Suppressor macrophage treated with lipopolysaccharide for 4 hours (primary cell): ENCODE results near the gene FGF14.
"Not testable (repeated sequence)": the region's sequence is repeated elsewhere in the genome, so short reads cannot be mapped to it uniquely, and the experiment has no call there.

ENCODE experiments used
- DNase-seq: peaks from one replicate; pipeline ENCODE4 v3.0.0-alpha.2; 2020

The FGF14 gene

DNA sequence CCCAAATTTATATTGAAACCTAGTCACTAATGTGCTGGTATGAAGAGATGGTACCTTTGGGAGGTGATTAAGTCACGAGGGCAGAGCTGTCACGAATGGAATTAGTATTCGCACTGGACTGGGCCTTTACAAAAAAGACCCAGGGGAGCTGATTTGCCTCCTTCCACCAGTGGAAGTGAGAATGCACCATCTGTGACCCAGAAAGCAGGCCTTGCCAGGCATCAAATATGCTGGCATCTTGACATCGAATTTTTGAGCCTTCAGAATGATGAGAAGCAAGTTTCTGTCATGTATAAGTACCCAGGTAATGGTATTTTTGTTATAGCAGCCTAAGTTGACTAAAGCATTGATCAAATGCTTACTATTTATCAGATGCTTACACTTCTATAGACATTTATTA is 373.6 kb downstream of the FGF14 start:
- no peak for DNase-seq

DNA sequence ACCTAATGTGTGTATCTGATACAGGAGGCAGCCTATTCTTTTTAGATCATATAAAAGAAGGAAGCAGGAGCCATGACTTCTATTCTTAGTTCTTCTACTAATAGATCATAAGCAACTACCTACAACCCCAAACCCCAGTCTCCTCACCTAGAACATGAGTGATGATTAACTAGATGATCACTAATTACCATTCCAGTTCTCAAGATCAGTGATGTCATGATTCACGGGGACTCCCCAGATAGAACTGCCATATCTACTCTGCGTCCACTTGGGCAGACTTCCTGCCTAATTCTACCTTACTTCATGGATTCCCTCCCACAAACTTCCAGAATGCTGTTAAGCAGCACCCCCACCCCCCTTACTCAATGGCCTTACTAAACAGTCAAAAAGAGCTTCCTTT is 380.1 kb downstream of the FGF14 start:
- no peak for DNase-seq

DNA sequence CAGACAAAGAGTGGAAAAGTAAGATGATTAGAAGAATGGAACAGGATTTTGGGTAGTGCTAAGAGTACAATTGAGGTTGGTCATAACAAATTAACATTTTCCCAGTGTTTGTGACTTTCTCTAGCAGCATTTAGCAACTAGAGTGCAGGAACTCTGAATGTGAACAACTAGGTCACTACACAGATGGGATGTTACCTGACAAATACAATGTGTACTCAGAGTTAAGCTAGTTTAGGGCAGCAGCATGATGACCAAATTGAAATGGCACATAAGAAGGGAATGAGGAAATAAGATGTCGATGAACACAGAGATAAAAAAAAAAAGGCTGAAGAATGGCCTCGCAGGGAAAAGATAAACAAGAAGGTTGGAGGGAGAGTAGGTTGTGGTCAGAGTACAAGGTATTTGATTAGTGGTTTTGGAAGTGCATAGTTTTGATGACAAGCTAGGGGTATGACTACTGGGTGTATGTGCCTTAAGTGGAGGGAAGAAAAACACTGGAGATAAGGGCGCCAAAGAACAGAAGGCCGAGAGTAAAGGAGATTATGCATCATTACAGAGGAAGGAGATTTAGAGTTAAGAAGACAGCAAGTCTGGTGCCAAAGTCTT is 381.1 kb downstream of the FGF14 start:
- DNase-seq: no peak

DNA sequence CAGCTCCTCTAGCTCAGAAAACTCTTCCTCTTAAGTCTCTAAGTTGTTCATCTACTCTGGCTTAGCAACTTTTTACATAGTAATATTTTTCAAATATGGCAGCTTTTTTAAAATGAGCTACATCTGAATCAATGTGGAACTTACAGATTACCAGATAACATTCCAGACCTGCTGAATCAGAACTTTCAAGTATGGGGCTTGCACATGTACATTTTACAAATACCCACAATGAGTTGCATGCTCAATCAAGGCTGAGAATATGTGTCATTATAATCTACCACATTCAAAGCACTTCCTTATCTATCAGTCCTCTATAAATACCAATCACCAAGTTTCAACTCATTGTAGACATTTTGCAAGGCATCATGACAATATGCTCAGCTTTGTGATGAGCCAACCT is 383.1 kb downstream of the FGF14 start:
- DNase-seq: no peak

DNA sequence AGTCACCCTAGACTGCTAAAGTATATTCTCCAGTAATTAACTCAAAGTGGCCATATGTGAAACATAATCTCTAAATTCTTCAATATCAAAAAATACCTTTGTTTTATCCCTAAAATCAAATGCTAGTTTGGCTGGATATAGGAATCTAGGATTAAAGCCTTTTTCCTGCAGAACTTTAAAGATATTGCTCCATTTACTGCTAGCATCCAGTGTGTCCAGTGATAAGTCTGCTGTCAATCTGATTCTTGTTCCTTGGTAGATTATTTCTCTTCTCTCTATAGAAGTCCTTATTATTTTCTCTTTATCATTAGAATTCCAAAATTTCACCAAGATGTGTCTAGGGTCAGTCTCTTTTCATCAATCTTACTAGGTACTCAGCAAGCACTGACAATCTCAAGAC is 384.6 kb downstream of the FGF14 start:
- no peak for DNase-seq

DNA sequence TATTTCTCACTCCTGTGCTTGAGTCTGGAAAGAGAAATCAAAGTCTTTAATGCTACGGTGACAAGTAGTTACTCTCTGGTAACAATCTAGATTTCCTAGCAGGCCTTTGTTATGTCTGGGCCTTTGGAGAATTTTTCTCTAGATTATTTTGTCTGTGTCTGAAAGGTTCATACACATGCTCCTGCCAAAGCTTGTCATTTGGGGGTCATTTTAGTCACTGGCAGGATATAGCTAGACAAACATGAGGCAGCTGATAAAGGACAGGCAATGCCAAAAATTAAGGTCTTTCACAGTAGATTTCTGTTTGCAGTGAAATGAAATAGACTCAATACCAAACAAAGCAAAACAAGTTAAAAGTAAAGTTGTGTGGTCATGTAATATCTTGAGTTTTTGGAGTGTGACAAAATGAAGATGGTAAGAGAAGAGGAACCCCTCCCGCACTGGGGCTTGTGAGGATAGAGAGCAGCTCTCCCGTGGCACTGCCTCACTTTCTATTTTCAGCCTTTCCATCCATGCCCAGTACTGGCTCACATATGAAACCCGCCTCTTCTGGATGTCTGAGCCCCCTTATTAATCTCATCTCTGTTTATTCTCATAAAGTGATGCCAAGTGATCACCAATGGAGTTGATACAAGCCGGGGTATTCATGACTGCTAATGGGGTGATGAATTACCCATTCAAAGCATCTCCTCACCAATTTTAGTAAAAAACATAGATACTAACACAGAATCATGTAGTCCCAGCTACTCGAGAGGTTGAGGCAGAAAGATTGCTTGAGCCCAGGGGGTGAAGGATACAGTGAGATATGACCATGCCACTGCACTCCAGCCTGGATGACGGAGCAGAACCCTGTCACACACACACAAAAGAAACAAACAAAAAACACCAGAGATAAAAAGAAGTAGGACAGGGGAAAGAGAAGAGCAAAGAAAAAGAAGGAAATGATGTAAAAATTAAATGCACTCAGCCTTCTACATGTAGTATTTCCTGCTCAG is 389.3 kb downstream of the FGF14 start:
- DNase-seq: no peak

DNA sequence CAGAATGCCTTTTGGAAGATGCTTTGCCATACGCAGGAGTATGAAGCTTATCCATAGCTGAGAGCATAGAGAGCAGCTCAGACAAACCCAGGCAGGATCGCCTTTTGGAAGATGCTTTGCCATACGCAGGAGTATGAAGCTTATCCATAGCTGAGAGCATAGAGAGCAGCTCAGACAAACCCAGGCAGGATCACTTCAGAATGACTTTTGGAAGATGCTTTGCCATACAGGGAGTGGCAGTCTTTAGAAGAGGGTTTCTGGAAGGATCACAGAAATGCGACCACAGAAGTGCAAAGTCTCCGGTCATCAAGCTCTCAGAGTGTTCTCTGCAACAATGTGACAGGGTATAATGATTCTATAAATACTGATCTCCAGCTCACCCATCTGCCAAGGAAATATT is 390.4 kb downstream of the FGF14 start:
- DNase-seq: not testable (repeated sequence)

DNA sequence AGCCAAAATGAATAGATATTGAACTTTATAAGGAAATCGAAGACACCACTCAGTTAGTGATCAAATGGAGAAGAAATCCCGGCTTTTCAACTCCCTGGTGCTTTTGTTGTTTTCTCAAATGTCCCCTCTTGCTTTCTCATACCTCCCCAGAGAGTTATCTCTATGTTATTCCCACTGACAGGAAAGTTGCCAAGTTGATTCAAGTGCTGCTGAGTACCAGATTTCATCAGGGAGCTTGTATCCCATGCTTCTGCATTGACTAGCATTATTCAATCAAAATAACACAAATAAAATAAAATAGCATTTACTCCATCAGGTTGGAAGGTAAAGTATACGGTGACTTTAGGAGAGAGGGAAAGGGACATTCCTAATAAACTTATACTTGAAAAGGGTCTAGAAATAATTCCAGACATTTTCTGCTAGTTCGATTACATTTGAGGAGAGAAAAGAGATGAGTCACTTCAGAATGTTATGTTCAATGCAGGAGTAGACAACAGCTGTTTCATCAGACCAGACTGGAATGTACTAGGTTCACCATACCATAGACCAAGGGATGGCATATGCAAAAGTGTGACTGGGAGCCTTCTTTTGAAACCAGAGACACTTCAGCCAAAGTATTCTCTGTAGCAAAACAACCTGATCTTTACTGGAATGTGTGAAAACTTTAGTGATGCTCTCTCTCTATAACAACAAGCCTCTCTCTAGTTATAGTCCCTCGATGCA is 397.8 kb downstream of the FGF14 start:
- DNase-seq: no peak

DNA sequence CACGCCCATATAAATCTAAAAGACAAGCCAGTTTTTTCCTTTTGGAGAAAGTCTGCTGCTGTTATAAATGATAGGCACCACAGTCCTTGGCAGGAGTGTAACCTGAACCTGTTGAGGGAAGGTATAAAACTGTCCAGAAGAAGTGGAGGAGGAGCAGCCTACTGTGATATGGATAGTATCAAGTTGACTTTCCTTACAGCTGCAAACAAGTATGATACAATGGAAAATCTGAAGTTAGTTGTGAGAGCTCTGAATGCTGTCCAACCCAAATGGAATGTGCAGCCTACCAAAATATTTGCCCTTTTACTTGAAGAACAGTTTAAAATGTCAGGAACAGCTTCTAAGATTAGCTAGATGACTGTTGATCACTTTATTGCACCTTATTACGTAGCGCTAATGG is 399.6 kb downstream of the FGF14 start:
- DNase-seq: no peak

DNA sequence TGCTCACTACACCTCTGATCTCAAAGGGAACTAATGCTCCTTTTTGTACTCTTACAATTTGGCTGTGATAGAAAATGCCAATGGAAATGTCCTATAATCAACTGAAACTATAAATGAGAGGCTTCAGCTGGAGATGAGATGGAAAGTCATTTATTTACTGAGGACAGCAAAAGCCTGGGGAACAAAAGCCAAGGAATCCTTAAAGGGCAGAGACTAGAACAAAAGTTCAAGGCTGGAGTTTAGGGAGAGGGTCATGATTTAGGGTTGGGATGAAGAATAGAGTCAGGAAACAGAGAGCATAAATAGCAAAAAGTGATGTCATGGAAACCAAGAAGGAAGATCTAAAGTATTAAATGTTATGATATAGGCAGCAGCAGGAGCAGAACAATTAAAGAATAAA is 401.1 kb downstream of the FGF14 start:
- DNase-seq: no peak

DNA sequence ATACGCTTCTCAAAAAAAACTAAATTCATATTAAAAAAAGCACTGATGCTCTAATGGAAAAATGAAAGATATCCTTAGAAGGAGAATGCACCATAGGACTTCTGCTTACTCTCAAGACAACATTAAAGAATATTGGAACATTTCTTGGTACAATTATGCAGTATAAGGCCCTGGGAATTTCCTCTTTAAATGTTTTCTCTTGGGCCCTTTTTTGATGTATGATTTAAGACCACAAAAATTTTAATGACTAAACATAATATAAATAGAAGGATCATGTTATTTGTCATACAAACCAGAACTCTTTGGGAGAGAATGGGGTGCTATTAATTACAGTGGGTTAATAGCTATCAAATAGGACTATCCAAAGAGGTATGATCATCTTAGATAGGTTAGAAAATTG is 403.7 kb downstream of the FGF14 start:
- DNase-seq: no peak

DNA sequence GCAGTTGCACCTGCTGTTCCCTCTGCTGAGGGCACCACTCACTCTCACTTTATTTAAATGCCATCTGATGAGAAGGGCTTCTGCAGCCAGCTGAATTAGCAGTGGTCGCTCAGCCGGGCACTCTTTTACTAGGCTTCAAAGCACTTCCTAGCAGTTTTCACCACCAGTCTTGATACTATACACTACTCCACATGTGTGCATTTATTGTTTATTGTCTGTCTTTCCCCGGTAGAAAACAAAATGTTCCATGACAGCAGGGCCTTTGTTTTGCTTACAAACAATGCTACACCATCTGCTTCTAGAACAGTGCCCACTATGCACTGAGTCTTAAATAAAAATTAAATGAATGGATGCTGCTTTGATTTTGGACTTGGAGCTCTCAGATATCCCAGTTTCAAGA is 404.9 kb downstream of the FGF14 start:
- no peak for DNase-seq

DNA sequence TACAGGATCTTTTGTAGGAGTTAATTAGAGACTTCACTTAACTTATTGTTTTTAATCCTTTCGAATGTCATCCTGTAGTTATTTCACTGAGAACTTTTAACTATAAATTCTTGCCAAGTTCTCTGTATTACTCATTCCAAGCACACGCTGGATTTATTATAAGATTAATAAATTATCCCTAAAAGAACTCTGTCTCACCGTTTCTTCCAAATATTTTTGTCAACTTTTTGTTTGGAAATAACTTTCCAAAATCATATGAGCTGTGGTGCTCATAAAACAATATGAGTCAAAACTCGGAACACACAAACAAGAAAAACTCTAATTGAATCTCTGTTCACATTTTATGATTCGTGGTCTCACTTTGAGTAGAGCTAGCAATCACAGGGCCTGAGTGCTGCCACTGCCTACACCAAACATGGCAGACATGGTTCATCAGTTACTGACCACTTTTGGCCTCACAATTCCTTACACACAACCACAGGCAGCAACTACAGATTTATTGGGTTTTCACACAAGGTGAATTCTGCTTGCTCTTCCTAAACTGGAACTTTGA is 412.0 kb downstream of the FGF14 start:
- DNase-seq: no peak

DNA sequence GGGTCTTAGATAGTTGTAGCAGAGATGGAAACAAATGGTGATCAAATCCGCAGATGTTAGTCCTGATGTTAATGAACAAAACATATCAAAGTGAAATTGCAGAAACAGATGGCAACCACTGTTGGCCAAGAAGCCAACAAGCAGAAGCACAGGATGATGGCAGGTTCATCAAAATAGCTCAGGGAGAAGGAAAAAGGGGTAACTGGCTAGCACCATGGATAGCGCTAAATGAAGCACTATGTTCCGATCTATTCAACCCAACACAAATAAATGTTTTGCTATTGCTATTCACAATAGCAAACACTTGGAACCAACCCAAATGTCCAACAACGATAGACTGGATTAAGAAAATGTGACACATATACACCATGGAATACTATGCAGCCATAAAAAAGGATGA is 413.7 kb downstream of the FGF14 start:
- no peak for DNase-seq

DNA sequence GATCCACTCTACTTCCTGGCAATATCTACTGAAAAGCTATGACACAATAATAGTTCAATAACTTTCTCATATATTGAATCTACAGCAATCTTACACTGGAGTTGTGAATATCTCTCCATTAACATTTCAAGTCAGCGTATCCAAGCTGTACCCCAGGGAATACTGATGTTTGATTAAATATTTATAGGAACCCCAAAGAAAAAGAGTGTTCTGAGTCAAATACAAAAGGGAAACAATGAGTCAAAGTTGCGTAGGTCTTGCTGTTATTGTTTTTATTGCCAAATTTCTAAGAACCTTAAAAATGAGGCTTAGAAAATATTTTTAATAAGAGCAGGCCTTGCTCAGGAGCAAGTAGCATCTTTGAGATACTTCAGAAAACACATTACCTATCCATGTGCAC is 415.5 kb downstream of the FGF14 start:
- no peak for DNase-seq

DNA sequence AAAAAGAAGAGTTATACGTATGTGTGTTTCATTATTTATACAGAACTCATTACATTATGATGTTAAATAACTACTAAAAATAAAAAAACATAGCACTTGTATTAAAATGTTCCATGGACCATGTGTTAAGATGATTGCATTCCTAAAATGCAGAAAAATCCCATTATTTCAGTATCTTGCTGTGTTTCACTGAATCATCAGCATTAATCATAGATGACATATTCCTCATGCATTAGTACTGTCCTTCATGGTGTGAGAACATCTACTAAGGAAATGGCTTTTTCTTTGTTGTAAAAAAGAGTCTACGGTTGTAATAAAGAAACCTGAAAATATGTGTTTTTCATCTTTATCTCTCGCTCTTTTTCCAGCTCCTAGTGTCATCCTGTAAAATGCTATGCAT is 416.5 kb downstream of the FGF14 start:
- no peak for DNase-seq

DNA sequence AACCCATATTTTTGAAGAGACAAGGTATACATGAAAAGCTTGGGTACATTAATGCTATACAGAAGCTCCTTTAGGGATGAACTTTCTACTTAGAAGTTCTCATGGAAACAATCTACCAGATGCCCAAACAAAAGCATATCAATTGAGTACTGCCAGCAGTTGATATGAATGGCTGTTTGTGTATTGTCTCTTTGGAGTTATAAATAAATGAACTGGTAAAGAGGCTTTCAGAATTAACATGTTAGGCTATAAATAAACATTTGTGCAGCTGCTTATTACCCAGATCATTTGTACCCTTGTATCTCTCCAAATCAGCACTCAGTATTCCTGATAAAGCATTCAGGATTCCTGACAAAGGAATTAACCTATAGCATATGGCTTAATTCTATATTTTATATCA is 418.9 kb downstream of the FGF14 start:
- no peak for DNase-seq

DNA sequence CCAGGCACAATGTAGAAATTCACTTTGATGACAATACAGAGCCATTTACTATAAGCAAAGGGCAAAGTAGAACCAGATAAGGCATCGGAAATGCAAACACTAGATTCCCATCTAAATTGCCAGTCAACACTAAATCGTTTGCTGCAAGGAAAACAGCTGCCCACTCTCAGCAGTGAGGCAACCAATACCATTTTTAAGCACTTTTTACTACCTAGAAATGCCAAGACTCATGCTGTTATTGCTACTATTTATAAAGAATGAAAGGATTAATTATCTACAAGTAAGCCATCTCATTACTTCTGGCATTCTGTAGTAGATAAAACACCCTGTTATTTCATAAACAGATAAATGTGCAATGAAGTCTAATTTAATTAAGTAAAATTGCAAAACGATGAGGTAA is 422.0 kb downstream of the FGF14 start:
- DNase-seq: no peak

DNA sequence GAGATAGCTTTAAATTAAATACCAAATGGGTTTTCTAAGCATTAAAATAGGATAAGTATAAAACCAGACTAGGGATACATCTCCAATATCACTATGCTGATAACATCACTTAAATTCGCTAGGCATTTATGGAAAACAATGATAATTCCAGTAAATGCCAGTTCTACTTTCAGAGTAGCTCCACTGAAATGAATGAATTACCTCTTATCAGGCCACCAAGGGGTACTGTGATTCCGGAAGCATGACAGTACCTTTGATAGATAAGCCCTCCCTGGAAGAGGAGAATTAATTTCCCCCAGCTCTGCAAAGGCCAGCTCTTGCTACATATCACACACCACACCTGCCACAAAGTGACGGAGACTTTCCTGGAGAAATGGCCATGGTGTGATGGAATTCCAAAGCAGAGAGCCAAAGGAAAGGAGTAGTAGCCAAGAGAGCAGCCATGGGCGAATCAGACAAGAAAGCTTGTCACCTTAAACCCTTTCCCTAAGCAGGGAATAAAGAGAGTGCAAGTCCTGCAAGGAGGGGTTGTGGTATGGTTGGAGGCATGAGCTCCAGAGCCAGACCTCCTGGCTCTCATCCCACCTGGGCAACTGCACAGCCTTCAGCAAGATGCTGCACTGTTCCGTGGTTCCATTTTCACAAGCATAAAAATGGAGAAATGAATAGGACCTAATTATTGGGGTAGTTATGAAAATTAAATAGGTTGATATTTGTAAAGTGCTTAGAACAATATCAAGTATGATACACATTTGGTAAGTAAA is 423.1 kb downstream of the FGF14 start:
- DNase-seq: no peak

DNA sequence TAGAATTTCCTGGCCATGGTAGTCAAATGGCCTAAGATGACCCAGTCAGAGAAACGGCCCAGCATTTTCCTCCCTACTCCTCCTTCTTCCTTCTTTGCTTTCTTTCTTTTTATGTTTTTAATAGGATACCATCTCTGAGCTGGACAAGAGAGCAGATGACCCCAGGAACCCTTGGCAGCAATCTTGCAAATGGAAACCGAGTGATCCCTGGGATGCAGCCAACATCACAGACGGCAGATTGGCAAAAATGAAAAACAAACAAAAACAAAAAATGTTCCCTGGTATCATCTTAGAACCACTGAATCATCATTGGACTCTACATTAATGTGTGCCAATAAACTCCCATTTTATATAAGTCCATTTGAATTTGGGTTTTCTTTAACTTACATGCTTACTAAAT is 424.4 kb downstream of the FGF14 start:
- no peak for DNase-seq

DNA sequence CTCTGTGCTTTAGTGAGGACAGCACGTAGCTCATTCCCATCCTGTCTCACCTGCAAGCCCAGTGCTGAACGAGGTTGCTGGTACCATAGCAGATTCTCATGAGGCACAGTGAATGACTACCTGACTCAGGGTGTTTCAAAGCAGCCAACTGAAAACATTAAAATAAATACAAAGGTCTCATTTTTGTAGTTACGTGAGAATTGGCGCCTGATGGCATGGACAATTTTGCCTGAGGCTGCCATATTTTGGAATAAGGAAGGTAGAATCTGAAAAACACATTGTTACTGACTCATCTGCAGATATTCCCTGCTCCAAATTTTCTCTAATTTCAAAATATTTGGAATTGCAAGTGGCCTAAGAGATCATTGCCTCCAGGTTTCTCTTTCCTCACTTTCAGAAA is 429.7 kb downstream of the FGF14 start:
- DNase-seq: no peak

DNA sequence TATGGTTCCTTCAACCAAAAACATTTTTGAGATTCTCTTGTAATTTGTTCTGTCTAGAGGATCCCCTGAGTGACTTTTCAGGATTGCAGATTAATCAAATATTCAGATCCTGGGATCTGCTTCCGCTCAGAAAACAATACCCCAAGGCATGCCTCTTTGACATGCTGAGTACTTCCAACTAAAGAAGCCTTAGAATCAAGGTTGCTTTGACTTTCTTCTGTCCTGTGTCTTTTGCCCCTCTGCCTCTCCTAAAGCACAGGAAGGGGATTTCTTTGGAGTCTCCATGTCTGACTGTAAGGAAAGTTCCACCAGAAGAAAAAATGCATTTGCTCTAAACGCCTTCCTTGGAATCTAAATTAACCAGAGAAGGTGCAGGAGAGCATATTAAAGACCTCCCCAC is 431.5 kb downstream of the FGF14 start:
- no peak for DNase-seq

DNA sequence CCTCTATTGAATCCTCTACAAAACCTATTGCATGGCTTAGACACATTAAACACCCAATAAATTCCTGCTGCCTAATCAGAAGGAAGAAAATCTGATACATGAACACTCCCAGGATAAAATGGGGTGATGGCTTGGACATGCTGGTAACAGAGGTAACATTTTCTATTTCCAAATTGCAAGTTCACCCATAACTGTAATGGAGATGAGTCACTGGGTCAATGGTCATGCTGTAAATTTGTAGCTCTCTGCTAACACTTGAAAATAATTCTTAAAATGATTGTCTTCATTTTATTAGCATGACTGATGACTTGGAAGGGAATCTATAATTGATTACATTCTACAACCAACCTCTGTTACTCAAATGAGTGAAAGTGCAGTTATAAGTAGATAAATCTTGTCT is 434.1 kb downstream of the FGF14 start:
- no peak for DNase-seq
